IMR-90 (cell line): ENCODE data around the gene LPIN1.

Source experiments
- BHLHE40 ChIP-seq: fragments of 150-350 bp; IDR thresholded peaks from 2 replicates; pipeline ENCODE4 v1.6.1; 2016; ENCODE audit warnings: mild to moderate bottlenecking, low read depth, low read length
- CEBPB ChIP-seq: IDR thresholded peaks from 2 replicates; pipeline ENCODE4 v1.6.1; 2012; ENCODE audit warnings: low read depth, low read length, improper control_type of control experiment
- CTCF ChIP-seq: conservative IDR thresholded peaks from 2 replicates; pipeline ENCODE4 v1.5.1; 2012; ENCODE audit warnings: mild to moderate bottlenecking, low read depth, low read length, improper control_type of control experiment
- MXI1 ChIP-seq: IDR thresholded peaks from 2 replicates; pipeline ENCODE4 v1.6.1; 2012; ENCODE audit warnings: low read depth, mild to moderate bottlenecking, low read length, moderate library complexity, borderline replicate concordance
- POLR2A ChIP-seq: IDR thresholded peaks from 2 replicates; pipeline ENCODE4 v1.6.1; 2012; ENCODE audit warnings: mild to moderate bottlenecking, low read depth, low read length
- RAD21 ChIP-seq: IDR thresholded peaks from 2 replicates; pipeline ENCODE4 v1.6.1; 2012; ENCODE audit warnings: low read length, improper control_type of control experiment
- RFX5 ChIP-seq: IDR thresholded peaks from 2 replicates; pipeline ENCODE4 v1.8.0; 2012; ENCODE audit warnings: low read depth, mild to moderate bottlenecking, low read length, moderate library complexity
- SMC3 ChIP-seq: fragments of 150-350 bp; IDR thresholded peaks from 2 replicates; pipeline ENCODE4 v1.6.1; 2016; ENCODE audit warnings: low read depth, mild to moderate bottlenecking, antibody characterized with exemption, low read length, moderate library complexity
- USF2 ChIP-seq: fragments of 150-350 bp; IDR thresholded peaks from 2 replicates; pipeline ENCODE4 v1.6.1; 2017; ENCODE audit warnings: mild to moderate bottlenecking, antibody characterized with exemption, low read length, low read depth
- TF ChIP-seq, protein P1 (sequence below): fragments of 150-350 bp; IDR thresholded peaks from 2 replicates; pipeline ENCODE4 v1.6.1; 2016; ENCODE audit warnings: low read depth, mild to moderate bottlenecking, low read length, moderate library complexity, borderline replicate concordance

DNA sequence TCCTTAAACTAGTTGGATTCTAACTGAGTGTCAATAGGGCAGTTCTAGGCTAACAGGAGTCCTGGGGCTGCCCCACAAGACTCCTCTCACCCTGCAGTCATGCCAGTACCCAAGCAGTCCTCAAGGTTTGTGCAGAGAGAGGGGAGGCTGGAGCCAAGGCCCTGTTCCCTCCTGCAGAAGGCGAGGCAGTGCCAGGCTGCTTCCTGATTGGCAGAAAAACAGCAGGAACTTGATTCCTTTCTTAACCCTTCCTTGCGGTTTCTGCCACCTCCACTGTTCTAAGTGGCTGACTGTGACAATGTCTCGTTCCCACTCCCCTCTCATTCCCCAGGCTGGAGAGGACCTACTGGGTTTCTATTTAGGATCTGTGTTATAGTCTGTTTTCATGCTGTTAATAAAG is 75.3 kb downstream of the LPIN1 start:
- TF ChIP-seq CTCF, result no peak
- no peak for TF ChIP-seq USF2
- TF ChIP-seq, protein P1, sequence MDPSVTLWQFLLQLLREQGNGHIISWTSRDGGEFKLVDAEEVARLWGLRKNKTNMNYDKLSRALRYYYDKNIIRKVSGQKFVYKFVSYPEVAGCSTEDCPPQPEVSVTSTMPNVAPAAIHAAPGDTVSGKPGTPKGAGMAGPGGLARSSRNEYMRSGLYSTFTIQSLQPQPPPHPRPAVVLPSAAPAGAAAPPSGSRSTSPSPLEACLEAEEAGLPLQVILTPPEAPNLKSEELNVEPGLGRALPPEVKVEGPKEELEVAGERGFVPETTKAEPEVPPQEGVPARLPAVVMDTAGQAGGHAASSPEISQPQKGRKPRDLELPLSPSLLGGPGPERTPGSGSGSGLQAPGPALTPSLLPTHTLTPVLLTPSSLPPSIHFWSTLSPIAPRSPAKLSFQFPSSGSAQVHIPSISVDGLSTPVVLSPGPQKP, result no peak
- TF ChIP-seq CEBPB, result no peak
- no peak for TF ChIP-seq POLR2A
- no peak for TF ChIP-seq RAD21
- no peak for TF ChIP-seq RFX5
- TF ChIP-seq SMC3, result no peak
- no peak for TF ChIP-seq BHLHE40
- no peak for TF ChIP-seq MXI1
